K562 (cell line): Measurements from ENCODE around the gene RBPMS2. TPM values are rescaled to one million over a fixed set of nuclear protein-coding genes. Genes with fewer than 3 reads are reported as not detected.

ENCODE experiments used
- ATAC-seq: fragments of 200-7000 bp; cut with Tn5 transposase; 3 replicates; pipeline ENCODE4 v1.9.1; 2020; ENCODE audit warnings: moderate library complexity
- BruUV-seq: library from RNA; stranded (reverse); fragments of 400-500 nt; replicated peaks from 2 replicates; lab custom pipeline; 2021; lab: Mats Ljungman, UMichigan
- CTCF ChIA-PET: fragments of 300-600 bp; formaldehyde crosslinking; extraction: SDS; loops from one replicate; lab custom pipeline; 2021; ENCODE audit warnings: low intra/inter-chr PET ratio; lab: Yijun Ruan, JAX
- POLR2A ChIA-PET: fragments of 300-600, 350-650 bp; sonication (Branson Sonifier 250); formaldehyde crosslinking; extraction: SDS; loops from one replicate; lab custom pipeline; 2021; ENCODE audit warnings: antibody characterized with exemption, inconsistent platforms; lab: Yijun Ruan, JAX
- DNase-seq, 4 experiments: peaks; one replicate each; pipeline versions ENCODE4 v3.0.0 to v3.0.0-alpha.2; 2011 to 2018; ENCODE audit warnings: low spot score in 3 of 4, mixed read lengths in 3 of 4; ENCODE audit errors: extremely low read depth in 1 of 4
- FAIRE-seq: peaks from 2 replicates; lab custom pipeline; 2011; peaks lifted over from hg19 to GRCh38; lab: Jason Lieb, UNC
- H2AFZ ChIP-seq: 2 replicates; pipeline ENCODE4 v1.6.0; 2011; ENCODE audit warnings: low read depth, low read length, control low read depth, inconsistent platforms
- H3K27ac ChIP-seq: fragments of 200-600 bp; 3 replicates; pipeline ENCODE4 v1.8.0; 2011; ENCODE audit warnings: low read depth, mild to moderate bottlenecking, control low read depth, inconsistent platforms, low read length, moderate library complexity, mixed read lengths; ENCODE audit errors: extremely low read depth
- H3K27me3 ChIP-seq, 2 experiments: fragments of 300-600 bp in 1 of 2; 2 replicates in 1 of 2; 3 replicates in 1 of 2; pipeline versions ENCODE4 v1.6.0 to v1.8.0; 2011; ENCODE audit warnings: inconsistent platforms in 2 of 2, low read length in 2 of 2, mild to moderate bottlenecking in 1 of 2, mixed read lengths in 1 of 2, moderate library complexity in 1 of 2; ENCODE audit not compliant: control insufficient read depth in 2 of 2, insufficient read depth in 2 of 2
- H3K36me3 ChIP-seq: fragments of 300-600 bp; 3 replicates; pipeline ENCODE4 v1.8.0; 2011; ENCODE audit warnings: mild to moderate bottlenecking, low read length, inconsistent platforms; ENCODE audit not compliant: control insufficient read depth, insufficient read depth
- H3K4me1 ChIP-seq, 2 experiments: fragments of 200-600 bp in 1 of 2; replicated peaks in 1 of 2; 2 replicates in 1 of 2; 3 replicates in 1 of 2; pipeline versions ENCODE4 v1.5.1 to v1.8.0; 2011; ENCODE audit warnings: inconsistent platforms in 2 of 2, low read length in 2 of 2, mild to moderate bottlenecking in 1 of 2, mixed read lengths in 1 of 2, moderate library complexity in 1 of 2; ENCODE audit not compliant: control insufficient read depth in 2 of 2, insufficient read depth in 2 of 2
- H3K4me2 ChIP-seq: 2 replicates; pipeline ENCODE4 v1.6.1; 2011; ENCODE audit warnings: low read length, control low read depth, inconsistent platforms, mixed read lengths; ENCODE audit not compliant: insufficient read depth
- H3K4me3 ChIP-seq: fragments of 200-600 bp; sonication (generic), shearing (Covaris generic); 2 replicates; pipeline ENCODE4 v1.5.1; 2016; ENCODE audit warnings: control low read depth, inconsistent platforms
- H3K79me2 ChIP-seq: fragments of 200-600 bp; 3 replicates; pipeline ENCODE4 v1.8.0; 2011; ENCODE audit warnings: low read length, inconsistent platforms; ENCODE audit not compliant: control insufficient read depth, insufficient read depth
- H3K9ac ChIP-seq, 2 experiments: 2 replicates each; pipeline versions ENCODE4 v1.6.0 to v1.6.1; 2011; ENCODE audit warnings: low read depth in 2 of 2, low read length in 2 of 2, control low read depth in 1 of 2, inconsistent platforms in 1 of 2, mild to moderate bottlenecking in 1 of 2, mixed read lengths in 1 of 2; ENCODE audit not compliant: insufficient read depth in 1 of 2
- H3K9me1 ChIP-seq: one replicate; pipeline ENCODE4 v1.6.0; 2011; ENCODE audit warnings: inconsistent platforms, mild to moderate bottlenecking, low read length, moderate library complexity; ENCODE audit not compliant: control insufficient read depth, insufficient read depth
- H3K9me3 ChIP-seq: replicated peaks from 2 replicates; pipeline ENCODE4 v1.5.1; 2011; ENCODE audit warnings: low read depth, low read length, inconsistent platforms; ENCODE audit not compliant: control insufficient read depth, insufficient read depth
- H4K20me1 ChIP-seq: replicated peaks from 2 replicates; pipeline ENCODE4 v1.6.1; 2011; ENCODE audit warnings: low read length, inconsistent platforms, mixed read lengths; ENCODE audit not compliant: control insufficient read depth, insufficient read depth
- BACH1 ChIP-seq: fragments of 200-800 bp; sonication (Bioruptor generic); IDR thresholded peaks from 2 replicates; pipeline ENCODE4 v1.6.1; 2016; ENCODE audit warnings: missing genetic modification characterization, missing compliant biosample characterization
- C11orf30 ChIP-seq: fragments of 450-650 bp; IDR thresholded peaks from 2 replicates; pipeline ENCODE4 v1.6.1; 2016; ENCODE audit warnings: low read depth, mild to moderate bottlenecking
- CSDE1 ChIP-seq, 2 experiments: fragments of 450-650 bp; IDR thresholded peaks; 2 replicates each; pipeline ENCODE4 v1.6.1; 2016; ENCODE audit warnings: mild to moderate bottlenecking in 1 of 2
- GATAD2A ChIP-seq: fragments of 450-650 bp; IDR thresholded peaks from 2 replicates; pipeline ENCODE4 v1.6.1; 2017
- MCM2 ChIP-seq: fragments of 450-650 bp; IDR thresholded peaks from 2 replicates; pipeline ENCODE4 v1.6.1; 2017; ENCODE audit warnings: low read depth, mild to moderate bottlenecking
- MTA1 ChIP-seq: fragments of 450-650 bp; IDR thresholded peaks from 2 replicates; pipeline ENCODE4 v1.6.1; 2017; ENCODE audit warnings: borderline replicate concordance
- MYC ChIP-seq, 2 experiments: fragments of 250-450 bp in 1 of 2; sonication (Bioruptor Pico) in 1 of 2; IDR thresholded peaks; 2 replicates each; pipeline versions ENCODE4 v1.5.1 to v1.6.1; 2012 to 2021; ENCODE audit warnings: low read depth in 2 of 2, borderline replicate concordance in 1 of 2, improper control_type of control experiment in 1 of 2, low read length in 1 of 2, mild to moderate bottlenecking in 1 of 2, moderate library complexity in 1 of 2
- NEUROD1 ChIP-seq: fragments of 150-350 bp; IDR thresholded peaks from 2 replicates; pipeline ENCODE4 v1.6.1; 2014; ENCODE audit warnings: borderline replicate concordance, low read length, low read depth; ENCODE audit not compliant: partially characterized antibody
- PRPF4 ChIP-seq: fragments of 200-400 bp; formaldehyde crosslinking; IDR thresholded peaks from one replicate; pipeline ENCODE4 v1.6.1; 2017; ENCODE audit warnings: low read length, low read depth, mild to moderate bottlenecking; ENCODE audit not compliant: insufficient read depth, poor library complexity, severe bottlenecking
- ZNF253 ChIP-seq: fragments of 250-450 bp; sonication (Bioruptor Pico); conservative IDR thresholded peaks from 2 replicates; pipeline ENCODE4 v1.6.1; 2021; ENCODE audit warnings: mild to moderate bottlenecking
- WGBS: fragments of 100-300 bp; shearing (Covaris generic); methylation state at CpG from one replicate; pipeline ENCODE4 v1.1.6; 2016; ENCODE audit warnings: low coverage, mixed read lengths; ENCODE audit not compliant: insufficient coverage; ENCODE audit errors: missing lambda C conversion rate; 5-methylcytosine and 5-hydroxymethylcytosine counted together
- in situ Hi-C: fragments of 300-500 bp; cut with MboI; formaldehyde crosslinking; loops from 4 replicates; pipeline ENCODE4 v1.15.0; 2018; ENCODE audit warnings: inconsistent platforms, mixed read lengths
- intact Hi-C: fragments of 100-400 bp; cut with micrococcal nuclease; formaldehyde crosslinking; loops from 2 replicates; pipeline ENCODE4 v1.14.2; 2022
- polyA plus RNA-seq, 8 experiments: library from polyadenylated mRNA; depleted of rRNA in 4 of 8; stranded (reverse) in 5 of 8; unstranded in 3 of 8; fragments of >200 nt; fragmentation: Nextera tagmentation in 2 of 8; fragmentation: Illumina TruSeq in 1 of 8; extraction: Ambion mirVana in 2 of 8; extraction: Trizol in 1 of 8; gene quantifications; 2 replicates each; pipeline versions ENCODE4 v1.2.1 to v1.2.3, GENCODE V29; 2011 to 2014; ENCODE audit warnings: inconsistent platforms in 1 of 8, missing spikeins in 1 of 8
- total RNA-seq, 7 experiments: library from RNA; depleted of rRNA in 6 of 7; stranded (reverse); fragments of >200 nt in 6 of 7; fragmentation: Illumina TruSeq in 2 of 7; extraction: Trizol in 2 of 7; gene quantifications; 2 replicates each; pipeline versions ENCODE4 v1.2.1 to v1.2.3, GENCODE V29; 2011 to 2021; ENCODE audit warnings: low replicate concordance in 1 of 7
- TF ChIP-seq, protein P1 (sequence below): fragments of 250-450 bp; sonication (Bioruptor Pico); IDR thresholded peaks from 2 replicates; pipeline ENCODE4 v1.8.0; 2021; ENCODE audit warnings: mild to moderate bottlenecking, moderate library complexity
- TF ChIP-seq, protein P2 (sequence below): sonication (generic); formaldehyde crosslinking; IDR thresholded peaks from 2 replicates; pipeline ENCODE4 v1.8.1; 2022; ENCODE audit warnings: missing genetic modification reagents
- TF ChIP-seq, protein P3 (sequence below), 2 experiments: fragments of 450-650 bp in 1 of 2; IDR thresholded peaks; 2 replicates each; pipeline ENCODE4 v1.6.1; 2011 to 2017; ENCODE audit warnings: low read depth in 2 of 2, antibody characterized with exemption in 1 of 2, borderline replicate concordance in 1 of 2, low read length in 1 of 2, mild to moderate bottlenecking in 1 of 2, mixed read lengths in 1 of 2; ENCODE audit not compliant: control insufficient read depth in 1 of 2
- TF ChIP-seq, protein P4 (sequence below): fragments of 450-650 bp; formaldehyde crosslinking; conservative IDR thresholded peaks from 2 replicates; pipeline ENCODE4 v1.4.0; 2022; ENCODE audit warnings: mild to moderate bottlenecking, missing genetic modification characterization

Gene RBPMS2
- total and polyA plus RNA-seq, 9 of the 15 experiments (the other 6 are each of a cell fraction or from before 2014, with no cell fraction given), result 0.11 to 2.6 (median 0.37) TPM; not detected in 1

DNA sequence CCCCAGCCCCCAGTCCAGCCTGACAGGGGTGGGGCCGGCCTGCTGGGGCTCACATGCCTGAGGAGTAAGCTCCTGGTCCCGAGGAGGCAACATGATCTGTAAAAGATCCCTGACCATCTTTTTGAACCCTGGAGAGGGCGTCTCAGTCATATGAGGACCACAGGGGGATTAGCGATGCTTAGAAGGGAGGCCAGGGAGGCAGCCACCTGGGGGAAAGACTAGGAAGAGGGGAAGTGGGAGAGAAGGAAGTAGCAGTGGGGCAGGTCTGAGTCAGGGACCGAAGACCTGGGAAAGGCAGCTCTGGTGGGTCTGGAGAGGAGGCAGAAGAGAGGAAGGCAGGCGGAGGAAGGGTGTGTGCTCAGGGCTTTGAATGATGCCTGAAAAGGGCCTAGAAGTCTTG, 31.1 kb upstream of the RBPMS2 start (continued):
- TF ChIP-seq, protein P1, sequence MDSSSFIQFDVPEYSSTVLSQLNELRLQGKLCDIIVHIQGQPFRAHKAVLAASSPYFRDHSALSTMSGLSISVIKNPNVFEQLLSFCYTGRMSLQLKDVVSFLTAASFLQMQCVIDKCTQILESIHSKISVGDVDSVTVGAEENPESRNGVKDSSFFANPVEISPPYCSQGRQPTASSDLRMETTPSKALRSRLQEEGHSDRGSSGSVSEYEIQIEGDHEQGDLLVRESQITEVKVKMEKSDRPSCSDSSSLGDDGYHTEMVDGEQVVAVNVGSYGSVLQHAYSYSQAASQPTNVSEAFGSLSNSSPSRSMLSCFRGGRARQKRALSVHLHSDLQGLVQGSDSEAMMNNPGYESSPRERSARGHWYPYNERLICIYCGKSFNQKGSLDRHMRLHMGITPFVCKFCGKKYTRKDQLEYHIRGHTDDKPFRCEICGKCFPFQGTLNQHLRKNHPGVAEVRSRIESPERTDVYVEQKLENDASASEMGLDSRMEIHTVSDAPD (CRISPR knock-in tag), result no peak

DNA sequence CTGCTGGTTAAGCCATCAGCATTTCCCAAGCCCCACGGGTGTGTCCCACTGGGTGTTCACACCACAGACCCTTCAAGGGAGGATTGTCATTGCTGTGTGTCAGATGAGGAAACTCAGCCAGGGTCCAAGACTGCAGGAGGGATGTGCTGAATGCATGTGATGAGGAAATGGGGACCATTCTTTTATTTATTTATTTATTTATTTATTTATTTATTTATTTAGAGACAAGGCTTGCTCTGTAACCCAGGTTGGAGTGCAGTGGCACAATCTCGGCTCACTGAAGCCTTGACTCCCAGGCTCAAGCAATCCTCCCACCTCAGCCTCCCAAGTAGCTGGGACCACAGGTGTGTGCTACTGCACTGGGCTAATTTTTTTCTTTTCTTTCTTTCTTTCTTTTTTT, 29.2 kb upstream of the RBPMS2 start:
- Histone ChIP-seq H3K79me2 (no peaks in the 10 kb centered on the region), H3K36me3 (no peaks in the 10 kb centered on the region), H3K27ac (no peak overlapping the region), H3K9ac (no peak overlapping the region), H2AFZ (no peak overlapping the region), H3K4me1 (peaks cover 4 to 10% of the 10 kb centered on the region in 2 experiments; a peak in 3 of 5 replicates), H3K9me1 (no peaks in the 10 kb centered on the region), H3K27me3 (peaks cover 5 to 7% of the 10 kb centered on the region in 2 experiments; a peak in 2 of 5 replicates), H3K9me3 (no peaks in the 10 kb centered on the region), H3K4me2 (no peak overlapping the region), H4K20me1 (no peaks in the 10 kb centered on the region; the same call in none of the 2 replicates), H3K4me3 (no peak overlapping the region)
- intact Hi-C loops (no loop called here), in situ Hi-C loops (no loop called here)
- FAIRE-seq (no peak), DNase-seq (no peak), ATAC-seq (no peak)
- WGBS, result 0% methylated on average over 2 of the region's 2 CpGs
- ChIA-PET CTCF (no interaction called here), POLR2A (interaction anchor here (0.7 kb wide), 1 partner anchor 18 kb away, joined by 3 read pairs; no protein-coding TSS in a partner anchor)
- no TSS peak for BruUV-seq
- TF ChIP-seq CSDE1 (IDR thresholded peaks at IDR 0.05) (no peak), MTA1 (no peak), ZNF253 (CRISPR knock-in tag) (no peak), MYC (IDR thresholded peaks at IDR 0.05; ENCODE audit: low read depth, low read length) (no peak), MYC (CRISPR knock-in tag; IDR thresholded peaks at IDR 0.05; ENCODE audit: borderline replicate concordance, low read depth) (no peak), C11orf30 (no peak), NEUROD1 (no peak), BACH1 (tag) (no peak), PRPF4 (no peak), GATAD2A (no peak), MCM2 (no peak)
- TF ChIP-seq, protein P2, sequence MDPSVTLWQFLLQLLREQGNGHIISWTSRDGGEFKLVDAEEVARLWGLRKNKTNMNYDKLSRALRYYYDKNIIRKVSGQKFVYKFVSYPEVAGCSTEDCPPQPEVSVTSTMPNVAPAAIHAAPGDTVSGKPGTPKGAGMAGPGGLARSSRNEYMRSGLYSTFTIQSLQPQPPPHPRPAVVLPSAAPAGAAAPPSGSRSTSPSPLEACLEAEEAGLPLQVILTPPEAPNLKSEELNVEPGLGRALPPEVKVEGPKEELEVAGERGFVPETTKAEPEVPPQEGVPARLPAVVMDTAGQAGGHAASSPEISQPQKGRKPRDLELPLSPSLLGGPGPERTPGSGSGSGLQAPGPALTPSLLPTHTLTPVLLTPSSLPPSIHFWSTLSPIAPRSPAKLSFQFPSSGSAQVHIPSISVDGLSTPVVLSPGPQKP (CRISPR knock-in tag), result no peak
- TF ChIP-seq, protein P3, sequence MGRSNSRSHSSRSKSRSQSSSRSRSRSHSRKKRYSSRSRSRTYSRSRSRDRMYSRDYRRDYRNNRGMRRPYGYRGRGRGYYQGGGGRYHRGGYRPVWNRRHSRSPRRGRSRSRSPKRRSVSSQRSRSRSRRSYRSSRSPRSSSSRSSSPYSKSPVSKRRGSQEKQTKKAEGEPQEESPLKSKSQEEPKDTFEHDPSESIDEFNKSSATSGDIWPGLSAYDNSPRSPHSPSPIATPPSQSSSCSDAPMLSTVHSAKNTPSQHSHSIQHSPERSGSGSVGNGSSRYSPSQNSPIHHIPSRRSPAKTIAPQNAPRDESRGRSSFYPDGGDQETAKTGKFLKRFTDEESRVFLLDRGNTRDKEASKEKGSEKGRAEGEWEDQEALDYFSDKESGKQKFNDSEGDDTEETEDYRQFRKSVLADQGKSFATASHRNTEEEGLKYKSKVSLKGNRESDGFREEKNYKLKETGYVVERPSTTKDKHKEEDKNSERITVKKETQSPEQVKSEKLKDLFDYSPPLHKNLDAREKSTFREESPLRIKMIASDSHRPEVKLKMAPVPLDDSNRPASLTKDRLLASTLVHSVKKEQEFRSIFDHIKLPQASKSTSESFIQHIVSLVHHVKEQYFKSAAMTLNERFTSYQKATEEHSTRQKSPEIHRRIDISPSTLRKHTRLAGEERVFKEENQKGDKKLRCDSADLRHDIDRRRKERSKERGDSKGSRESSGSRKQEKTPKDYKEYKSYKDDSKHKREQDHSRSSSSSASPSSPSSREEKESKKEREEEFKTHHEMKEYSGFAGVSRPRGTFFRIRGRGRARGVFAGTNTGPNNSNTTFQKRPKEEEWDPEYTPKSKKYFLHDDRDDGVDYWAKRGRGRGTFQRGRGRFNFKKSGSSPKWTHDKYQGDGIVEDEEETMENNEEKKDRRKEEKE (IDR thresholded peaks at IDR 0.05; ENCODE audit: borderline replicate concordance in 1 of 2, control insufficient read depth in 1 of 2, low read depth in 2 of 2, low read length in 1 of 2), result no peak
- TF ChIP-seq, protein P4, sequence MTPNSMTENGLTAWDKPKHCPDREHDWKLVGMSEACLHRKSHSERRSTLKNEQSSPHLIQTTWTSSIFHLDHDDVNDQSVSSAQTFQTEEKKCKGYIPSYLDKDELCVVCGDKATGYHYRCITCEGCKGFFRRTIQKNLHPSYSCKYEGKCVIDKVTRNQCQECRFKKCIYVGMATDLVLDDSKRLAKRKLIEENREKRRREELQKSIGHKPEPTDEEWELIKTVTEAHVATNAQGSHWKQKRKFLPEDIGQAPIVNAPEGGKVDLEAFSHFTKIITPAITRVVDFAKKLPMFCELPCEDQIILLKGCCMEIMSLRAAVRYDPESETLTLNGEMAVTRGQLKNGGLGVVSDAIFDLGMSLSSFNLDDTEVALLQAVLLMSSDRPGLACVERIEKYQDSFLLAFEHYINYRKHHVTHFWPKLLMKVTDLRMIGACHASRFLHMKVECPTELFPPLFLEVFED (CRISPR knock-in tag), result no peak
